Caco-2 (cell line): ENCODE measurements around the gene ANKDD1A. TPM values are rescaled to one million over a fixed set of nuclear protein-coding genes. Genes with fewer than 3 reads are reported as not detected.

Experiments used
- BruUV-seq: library from RNA; stranded (reverse); fragments of 400-500 nt; replicated peaks from 2 replicates; lab custom pipeline; 2021; lab: Mats Ljungman, UMichigan
- CTCF ChIA-PET: fragments of 300-600 bp; sonication (Branson Sonifier 250); formaldehyde crosslinking; loops from one replicate; lab custom pipeline; 2022; ENCODE audit warnings: antibody characterized with exemption; lab: Charles Lee
- POLR2A ChIA-PET: fragments of 300-600 bp; sonication (Branson Sonifier 250); formaldehyde crosslinking; loops from one replicate; lab custom pipeline; 2022; ENCODE audit warnings: antibody characterized with exemption; lab: Charles Lee
- DNase-seq, 2 experiments: peaks; one replicate each; pipeline versions ENCODE4 v3.0.0 to v3.0.0-alpha.2; 2020 to 2022
- H3K27me3 ChIP-seq: replicated peaks from 2 replicates; pipeline ENCODE4 v1.6.0; 2011; ENCODE audit warnings: low read length; ENCODE audit not compliant: control insufficient read depth, insufficient read depth
- H3K36me3 ChIP-seq: 2 replicates; pipeline ENCODE4 v1.5.1; 2011; ENCODE audit warnings: low read length; ENCODE audit not compliant: control insufficient read depth, insufficient read depth
- H3K4me1 ChIP-seq: fragments of 250-450 bp; sonication (Bioruptor Pico); 2 replicates; pipeline ENCODE4 v1.5.1; 2020; ENCODE audit warnings: mild to moderate bottlenecking
- H3K4me3 ChIP-seq: 2 replicates; pipeline ENCODE4 v1.5.1; 2011; ENCODE audit warnings: low read depth, mild to moderate bottlenecking, control low read depth, low read length
- H3K9me3 ChIP-seq: fragments of 250-450 bp; sonication (Bioruptor Pico); 2 replicates; pipeline ENCODE4 v1.5.1; 2020; ENCODE audit warnings: mild to moderate bottlenecking, moderate library complexity
- H3K27ac Mint-ChIP-seq: one replicate; pipeline ENCODE4 v1.8.0; 2022; ENCODE audit warnings: mixed read lengths; ENCODE audit not compliant: unreplicated experiment
- H3K27me3 Mint-ChIP-seq: one replicate; pipeline ENCODE4 v1.8.0; 2022; ENCODE audit warnings: mixed read lengths; ENCODE audit not compliant: insufficient read depth, unreplicated experiment
- H3K36me3 Mint-ChIP-seq: one replicate; pipeline ENCODE4 v1.8.0; 2022; ENCODE audit warnings: mild to moderate bottlenecking, mixed read lengths; ENCODE audit not compliant: insufficient read depth, unreplicated experiment
- H3K4me1 Mint-ChIP-seq: one replicate; pipeline ENCODE4 v1.8.0; 2022; ENCODE audit warnings: low read depth, mixed read lengths; ENCODE audit not compliant: unreplicated experiment
- H3K4me3 Mint-ChIP-seq: one replicate; pipeline ENCODE4 v1.8.0; 2022; ENCODE audit warnings: mild to moderate bottlenecking, moderate library complexity, mixed read lengths; ENCODE audit not compliant: unreplicated experiment
- H3K9me3 Mint-ChIP-seq: one replicate; pipeline ENCODE4 v1.8.0; 2022; ENCODE audit warnings: mixed read lengths; ENCODE audit not compliant: unreplicated experiment
- intact Hi-C: fragments of 100-400 bp; cut with micrococcal nuclease; formaldehyde crosslinking; loops from one replicate; pipeline ENCODE4 v1.10.0; 2022; ENCODE audit not compliant: unreplicated experiment
- total RNA-seq: library from RNA; stranded (reverse); gene quantifications from 2 replicates; pipeline ENCODE4 v1.2.3, GENCODE V29; 2022
- TF ChIP-seq, protein P1 (sequence below), 2 experiments: fragments of 200-600 bp in 1 of 2; IDR thresholded peaks; 1 replicate in 1 of 2; 2 replicates in 1 of 2; pipeline versions ENCODE4 v1.5.1 to v1.8.0; 2011 to 2022; ENCODE audit warnings: antibody characterized with exemption in 1 of 2, control low read depth in 1 of 2, inconsistent platforms in 1 of 2, low read depth in 1 of 2, low read length in 1 of 2, mild to moderate bottlenecking in 1 of 2, moderate library complexity in 1 of 2; ENCODE audit not compliant: insufficient read depth in 1 of 2, severe bottlenecking in 1 of 2, unreplicated experiment in 1 of 2

Gene ANKDD1A
- total RNA-seq, 1 experiment from 2014 or later, result 1.6 TPM

DNA sequence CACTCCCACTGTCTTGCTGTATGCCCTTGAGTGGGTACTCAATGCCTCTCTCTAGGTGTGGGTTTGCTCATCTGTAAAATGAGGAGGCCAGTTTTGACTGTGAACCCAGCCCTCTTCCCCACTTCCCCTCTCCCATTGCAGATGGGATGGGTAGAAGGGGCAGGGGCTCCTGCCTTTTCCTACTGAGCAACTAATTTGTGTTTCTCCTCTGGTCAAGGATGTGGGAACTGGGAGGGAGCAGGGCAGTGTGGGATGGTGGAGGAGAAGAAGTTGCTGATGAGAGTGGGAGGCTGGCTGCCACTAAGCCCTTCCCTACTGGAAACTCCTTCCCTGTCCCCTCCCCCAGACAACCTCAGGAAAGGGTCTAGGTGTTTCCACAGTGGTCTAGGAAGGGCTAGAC, 20.1 kb upstream of the ANKDD1A start:
- no peak overlapping the region for H3K27ac Mint-ChIP-seq
- no TSS peak for BruUV-seq
- Histone ChIP-seq H3K27me3 (no peaks in the 10 kb centered on the region; the same call in 1 of the 2 replicates), H3K36me3 (no peaks in the 10 kb centered on the region), H3K9me3 (no peaks in the 10 kb centered on the region), H3K4me3 (no peak overlapping the region), H3K4me1 (peaks cover 18% of the 10 kb centered on the region)
- no peak for DNase-seq
- CTCF ChIA-PET, result no interaction called here
- intact Hi-C loops, result loop anchor here (5.0 kb wide), 1 partner anchor 49 kb away; the partner anchor contains the start of gene PLEKHO2
- POLR2A ChIA-PET, result interaction anchor here (0.6 kb wide), 1 partner anchor 40 kb away, joined by 5 read pairs; no protein-coding TSS in a partner anchor
- H3K4me3 Mint-ChIP-seq, result no peak overlapping the region
- H3K36me3 Mint-ChIP-seq, result peaks cover 6% of the 10 kb centered on the region
- TF ChIP-seq, protein P1, sequence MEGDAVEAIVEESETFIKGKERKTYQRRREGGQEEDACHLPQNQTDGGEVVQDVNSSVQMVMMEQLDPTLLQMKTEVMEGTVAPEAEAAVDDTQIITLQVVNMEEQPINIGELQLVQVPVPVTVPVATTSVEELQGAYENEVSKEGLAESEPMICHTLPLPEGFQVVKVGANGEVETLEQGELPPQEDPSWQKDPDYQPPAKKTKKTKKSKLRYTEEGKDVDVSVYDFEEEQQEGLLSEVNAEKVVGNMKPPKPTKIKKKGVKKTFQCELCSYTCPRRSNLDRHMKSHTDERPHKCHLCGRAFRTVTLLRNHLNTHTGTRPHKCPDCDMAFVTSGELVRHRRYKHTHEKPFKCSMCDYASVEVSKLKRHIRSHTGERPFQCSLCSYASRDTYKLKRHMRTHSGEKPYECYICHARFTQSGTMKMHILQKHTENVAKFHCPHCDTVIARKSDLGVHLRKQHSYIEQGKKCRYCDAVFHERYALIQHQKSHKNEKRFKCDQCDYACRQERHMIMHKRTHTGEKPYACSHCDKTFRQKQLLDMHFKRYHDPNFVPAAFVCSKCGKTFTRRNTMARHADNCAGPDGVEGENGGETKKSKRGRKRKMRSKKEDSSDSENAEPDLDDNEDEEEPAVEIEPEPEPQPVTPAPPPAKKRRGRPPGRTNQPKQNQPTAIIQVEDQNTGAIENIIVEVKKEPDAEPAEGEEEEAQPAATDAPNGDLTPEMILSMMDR (IDR thresholded peaks at IDR 0.05; ENCODE audit: insufficient read depth in 1 of 2, low read depth in 1 of 2, low read length in 1 of 2, severe bottlenecking in 1 of 2, unreplicated experiment in 1 of 2), result no peak
- no peaks in the 10 kb centered on the region for H3K9me3 Mint-ChIP-seq
- no peaks in the 10 kb centered on the region for H3K27me3 Mint-ChIP-seq
- peaks cover 7% of the 10 kb centered on the region for H3K4me1 Mint-ChIP-seq

DNA sequence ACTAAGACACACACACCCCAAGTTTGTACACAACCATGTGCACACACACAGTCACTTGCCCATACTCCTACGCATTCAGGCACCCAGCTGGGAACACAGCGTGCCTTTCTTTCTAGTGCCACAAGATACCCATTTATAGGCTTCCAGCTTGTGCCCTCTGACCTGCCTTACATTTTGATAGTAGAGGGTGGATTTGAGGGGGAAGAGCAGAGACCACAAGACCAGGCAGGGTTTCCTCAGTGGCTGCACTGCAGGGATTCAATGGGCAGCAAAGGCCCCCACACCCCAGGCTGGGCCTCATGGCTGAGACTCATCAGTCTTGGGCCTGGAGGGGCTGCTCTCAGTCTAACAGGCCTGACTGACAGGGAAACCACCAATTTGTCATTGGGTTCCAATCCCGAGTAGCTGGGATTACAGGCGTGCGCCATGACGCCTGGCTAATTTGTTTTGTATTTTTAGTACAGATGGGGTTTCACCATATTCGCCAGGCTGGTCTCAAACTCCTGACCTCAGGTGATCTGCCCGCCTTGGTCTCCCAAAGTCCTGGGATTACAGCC, 18.8 kb upstream of the ANKDD1A start:
- ChIA-PET POLR2A (interaction anchor here (1.3 to 1.6 kb wide), 2 partner anchors 67 to 293 kb away, joined by 4 to 6 read pairs; partner anchors contain the start of genes CLPX and PIF1), CTCF (no interaction called here)
- TF ChIP-seq, protein P1 (IDR thresholded peaks at IDR 0.05; ENCODE audit: insufficient read depth in 1 of 2, low read depth in 1 of 2, low read length in 1 of 2, severe bottlenecking in 1 of 2, unreplicated experiment in 1 of 2), result no peak
- H3K36me3 ChIP-seq, result no peaks in the 10 kb centered on the region
- no peaks in the 10 kb centered on the region; the same call in 1 of the 2 replicates for H3K27me3 ChIP-seq
- intact Hi-C loops, result loop anchor here (5.0 kb wide), 1 partner anchor 51 kb away; the partner anchor contains the start of gene PLEKHO2
- Mint-ChIP-seq H3K36me3 (peaks cover 6% of the 10 kb centered on the region), H3K4me1 (peaks cover 7% of the 10 kb centered on the region), H3K27me3 (no peaks in the 10 kb centered on the region), H3K9me3 (no peaks in the 10 kb centered on the region), H3K27ac (peak overlapping the region; percentile 90), H3K4me3 (no peak overlapping the region)
- no peak overlapping the region for H3K4me3 ChIP-seq
- peaks cover 18% of the 10 kb centered on the region for H3K4me1 ChIP-seq
- no peaks in the 10 kb centered on the region for H3K9me3 ChIP-seq
- no TSS peak for BruUV-seq
- DNase-seq, result no peak

DNA sequence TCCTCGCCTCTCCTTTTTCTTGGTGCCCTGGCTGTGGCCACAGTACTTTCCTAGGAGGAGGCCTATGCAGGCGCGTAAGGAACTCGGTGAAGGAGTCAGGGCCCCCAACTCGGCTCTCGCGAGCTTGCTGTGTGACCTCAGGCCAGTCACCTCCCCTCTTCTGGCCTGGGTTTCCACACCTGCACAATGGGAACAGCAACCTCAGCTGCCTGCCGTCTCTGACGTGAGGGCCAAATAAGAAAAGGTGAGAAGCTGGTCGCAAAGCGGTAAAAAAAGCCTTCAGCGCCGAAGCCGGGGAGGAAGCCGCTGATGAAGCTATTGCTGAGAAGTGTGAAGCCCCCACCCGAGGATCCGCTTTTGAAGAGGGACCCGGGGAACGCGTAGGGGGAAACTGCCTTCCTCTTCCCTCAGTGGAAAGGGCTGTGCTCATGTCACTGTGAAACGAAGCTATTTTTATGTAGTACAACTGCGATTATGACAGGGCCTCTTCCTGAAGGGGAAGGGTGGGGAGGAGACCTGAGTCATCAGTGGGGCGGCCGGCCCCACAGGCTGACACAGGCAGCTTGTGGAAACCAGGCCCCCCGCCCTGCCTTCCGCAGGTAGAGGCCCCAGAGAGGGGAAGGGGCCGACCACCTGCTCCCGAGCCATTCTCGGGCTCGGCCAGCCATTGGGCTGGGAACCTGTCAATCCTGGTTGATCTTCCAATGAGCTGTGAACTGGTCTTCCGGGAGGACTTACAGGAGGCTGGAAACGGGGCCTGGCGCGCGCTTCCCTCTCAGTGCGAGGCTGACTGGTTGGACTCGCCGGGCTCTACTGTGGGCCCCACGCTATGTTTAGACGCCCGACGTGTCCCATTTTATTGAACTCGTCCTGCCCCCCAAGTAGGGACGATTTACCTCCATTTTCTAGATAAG, 18.0 kb upstream of the ANKDD1A start:
- H3K27me3 Mint-ChIP-seq, result no peaks in the 10 kb centered on the region
- H3K4me3 Mint-ChIP-seq, result peak overlapping the region; percentile 96
- H3K27ac Mint-ChIP-seq, result peak overlapping the region; percentile 90
- no peaks in the 10 kb centered on the region for H3K36me3 ChIP-seq
- H3K4me3 ChIP-seq, result peak overlapping the region; percentile 60
- CTCF ChIA-PET, result interaction anchor here (0.6 to 1.3 kb wide), 4 partner anchors 34 to 93 kb away, joined by 3 to 6 read pairs (median 4); partner anchors contain the start of gene PLEKHO2
- peak; percentile 97 to 99 for DNase-seq
- H3K9me3 ChIP-seq, result no peaks in the 10 kb centered on the region
- H3K36me3 Mint-ChIP-seq, result peaks cover 6% of the 10 kb centered on the region
- TF ChIP-seq, protein P1 (IDR thresholded peaks at IDR 0.05; ENCODE audit: insufficient read depth in 1 of 2, low read depth in 1 of 2, low read length in 1 of 2, severe bottlenecking in 1 of 2, unreplicated experiment in 1 of 2), result no peak
- TSS peak; percentile 96 for BruUV-seq
- no peaks in the 10 kb centered on the region for H3K9me3 Mint-ChIP-seq
- intact Hi-C loops, result loop anchor here (5.0 kb wide), 1 partner anchor 51 kb away; the partner anchor contains the start of gene PLEKHO2
- H3K4me1 Mint-ChIP-seq, result peaks cover 7% of the 10 kb centered on the region
- POLR2A ChIA-PET, result interaction anchor here (0.5 to 1.6 kb wide), 9 partner anchors 10 to 391 kb away, joined by 3 to 10 read pairs (median 6); partner anchors contain the start of genes CLPX, PIF1 and SPG21
- H3K4me1 ChIP-seq, result peaks cover 18% of the 10 kb centered on the region
- H3K27me3 ChIP-seq, result no peaks in the 10 kb centered on the region; the same call in 1 of the 2 replicates
